Esophagus (tissue), 2 donors: ENCODE data around the gene B4GALT2. TPM values are rescaled to one million over a fixed set of nuclear protein-coding genes. Genes with fewer than 3 reads are reported as not detected.

ENCODE experiments used
- H3K27ac ChIP-seq, 2 donors: one replicate each; pipeline ENCODE4 v1.5.1; 2013; ENCODE audit warnings: low read depth in 2 of 2, mild to moderate bottlenecking in 2 of 2, inconsistent platforms in 1 of 2, low read length in 1 of 2, moderate library complexity in 1 of 2
- H3K27me3 ChIP-seq, 2 donors: one replicate each; pipeline ENCODE4 v1.6.1; 2013; ENCODE audit warnings: low read length in 2 of 2, control low read depth in 1 of 2, mild to moderate bottlenecking in 1 of 2; ENCODE audit not compliant: insufficient read depth in 2 of 2, control insufficient read depth in 1 of 2
- H3K36me3 ChIP-seq, 2 donors: one replicate each; pipeline ENCODE4 v1.6.1; 2013; ENCODE audit warnings: low read length in 1 of 2; ENCODE audit not compliant: control insufficient read depth in 2 of 2, insufficient read depth in 2 of 2
- H3K4me1 ChIP-seq, 2 donors: one replicate each; pipeline ENCODE4 v1.6.1; 2013; ENCODE audit warnings: low read length in 1 of 2; ENCODE audit not compliant: control insufficient read depth in 2 of 2, insufficient read depth in 2 of 2
- H3K4me3 ChIP-seq, 2 donors: one replicate each; pipeline ENCODE4 v1.5.1; 2013; ENCODE audit warnings: low read length in 2 of 2, mild to moderate bottlenecking in 2 of 2, low read depth in 1 of 2, moderate library complexity in 1 of 2
- H3K9me3 ChIP-seq, 2 donors: one replicate each; pipeline ENCODE4 v1.6.1; 2013; ENCODE audit warnings: mild to moderate bottlenecking in 2 of 2, low read depth in 1 of 2, low read length in 1 of 2, moderate library complexity in 1 of 2; ENCODE audit not compliant: control insufficient read depth in 2 of 2, insufficient read depth in 1 of 2
- WGBS, 2 donors: extraction: QIAGEN DNeasy Blood & Tissue Kit; methylation state at CpG; one replicate each; pipeline ENCODE4 v1.1.7; 2013; 5-methylcytosine and 5-hydroxymethylcytosine counted together
- polyA plus RNA-seq, 2 donors: library from polyadenylated mRNA; stranded (reverse); fragments of 200-250 nt; gene quantifications; one replicate each; pipeline ENCODE4 v1.2.3, GENCODE V29; 2013
- donor health status: healthy with polysubstance abuse.
- donor health status: Bipolar disorder and iron deficiency.

Gene B4GALT2
- polyA plus RNA-seq, 2 donors = 22.7 to 30.6 TPM

GRCh38 chr1:43996733-43997115, 17.7 kb downstream of the B4GALT2 start:
- WGBS, 2 donors = 73 to 78% methylated on average over 6 of the region's 6 CpGs
- H3K27ac ChIP-seq = no peak overlapping the region

GRCh38 chr1:43997295-43997999, 18.4 kb downstream of the B4GALT2 start:
- Histone ChIP-seq H3K9me3 (no peaks in the 10 kb centered on the region), H3K36me3 (peaks cover 4 to 35% of the 10 kb centered on the region in 2 donors), H3K27me3 (no peaks in the 10 kb centered on the region), H3K27ac (no peak overlapping the region), H3K4me3 (no peak overlapping the region), H3K4me1 (peaks cover 3 to 6% of the 10 kb centered on the region in 2 donors)
- WGBS, 2 donors = 73 to 80% methylated on average over 22 of the region's 22 CpGs

More at GRCh38 chr1:43996733-43997115, 17.7 kb downstream of the B4GALT2 start:
- H3K4me3 ChIP-seq = no peak overlapping the region
- H3K4me1 ChIP-seq = peaks cover 3 to 6% of the 10 kb centered on the region in 2 donors
- peaks cover 4 to 32% of the 10 kb centered on the region in 2 donors for H3K36me3 ChIP-seq
- no peaks in the 10 kb centered on the region for H3K27me3 ChIP-seq
- no peaks in the 10 kb centered on the region for H3K9me3 ChIP-seq

- Histone ChIP-seq H3K36me3 (peaks cover 4 to 35% of the 10 kb centered on the region in 2 donors), H3K9me3 (no peaks in the 10 kb centered on the region), H3K27me3 (no peaks in the 10 kb centered on the region), H3K4me1 (peaks cover 3 to 4% of the 10 kb centered on the region in 2 donors), H3K27ac (no peak overlapping the region), H3K4me3 (no peak overlapping the region)
- 85 to 86% methylated on average over 11 of the region's 11 CpGs for WGBS, 2 donors
These were observed 19.0 kb downstream of the B4GALT2 start for GRCh38 chr1:43998000-43998378.

GRCh38 chr1:43999455-43999854, 20.4 kb downstream of the B4GALT2 start:
- Histone ChIP-seq H3K4me1 (peaks cover 3 to 4% of the 10 kb centered on the region in 2 donors), H3K4me3 (no peak overlapping the region), H3K9me3 (no peaks in the 10 kb centered on the region), H3K36me3 (peaks cover 4 to 35% of the 10 kb centered on the region in 2 donors), H3K27ac (no peak overlapping the region), H3K27me3 (no peaks in the 10 kb centered on the region)
- 68 to 82% methylated on average over 8 of the region's 8 CpGs for WGBS, 2 donors

- no peaks in the 10 kb centered on the region for H3K27me3 ChIP-seq
- no peak overlapping the region for H3K27ac ChIP-seq
- no peak overlapping the region for H3K4me3 ChIP-seq
- 82 to 83% methylated on average over 8 of the region's 8 CpGs for WGBS, 2 donors
- peaks cover 4 to 39% of the 10 kb centered on the region in 2 donors for H3K36me3 ChIP-seq
- no peaks in the 10 kb centered on the region for H3K9me3 ChIP-seq
- H3K4me1 ChIP-seq = peaks cover 0 to 3% of the 10 kb centered on the region in 2 donors
These were observed 21.2 kb downstream of the B4GALT2 start for GRCh38 chr1:44000122-44000665.

GRCh38 chr1:44002165-44002564, 23.2 kb downstream of the B4GALT2 start:
- no peak overlapping the region for H3K4me3 ChIP-seq
- no peaks in the 10 kb centered on the region for H3K4me1 ChIP-seq
- WGBS, 2 donors = 82 to 87% methylated on average over 8 of the region's 8 CpGs
- peaks cover 9 to 33% of the 10 kb centered on the region in 2 donors for H3K36me3 ChIP-seq
- H3K9me3 ChIP-seq = no peaks in the 10 kb centered on the region
- no peak overlapping the region for H3K27ac ChIP-seq
- no peaks in the 10 kb centered on the region for H3K27me3 ChIP-seq

GRCh38 chr1:44002606-44003157, 23.7 kb downstream of the B4GALT2 start:
- WGBS, 2 donors = 86 to 88% methylated on average over 14 of the region's 14 CpGs
- peaks cover 9 to 31% of the 10 kb centered on the region in 2 donors for H3K36me3 ChIP-seq

GRCh38 chr1:44008259-44008658, 29.2 kb downstream of the B4GALT2 start:
- Histone ChIP-seq H3K36me3 (peaks cover 6 to 23% of the 10 kb centered on the region in 2 donors), H3K4me3 (no peak overlapping the region), H3K9me3 (no peaks in the 10 kb centered on the region), H3K27me3 (no peaks in the 10 kb centered on the region), H3K4me1 (peaks cover 0 to 8% of the 10 kb centered on the region in 2 donors), H3K27ac (no peak overlapping the region)
- 92 to 96% methylated on average over 12 of the region's 12 CpGs for WGBS, 2 donors

More at GRCh38 chr1:44002606-44003157, 23.7 kb downstream of the B4GALT2 start:
- H3K27me3 ChIP-seq = no peaks in the 10 kb centered on the region
- H3K27ac ChIP-seq = no peak overlapping the region
- H3K9me3 ChIP-seq = no peaks in the 10 kb centered on the region
- H3K4me1 ChIP-seq = no peaks in the 10 kb centered on the region
- no peak overlapping the region for H3K4me3 ChIP-seq

GRCh38 chr1:44010935-44011471, 32.0 kb downstream of the B4GALT2 start:
- no peak overlapping the region for H3K4me3 ChIP-seq
- WGBS, 2 donors = 71 to 82% methylated on average over 8 to 11 of the region's 11 CpGs
- peaks cover 6 to 21% of the 10 kb centered on the region in 2 donors for H3K36me3 ChIP-seq
- H3K4me1 ChIP-seq = peaks cover 0 to 17% of the 10 kb centered on the region in 2 donors
- H3K27me3 ChIP-seq = no peaks in the 10 kb centered on the region
- no peak overlapping the region for H3K27ac ChIP-seq
- no peaks in the 10 kb centered on the region for H3K9me3 ChIP-seq
